ENCODE measurements around the gene UTRN. TPM values are rescaled to one million over a fixed set of nuclear protein-coding genes. Genes with fewer than 3 reads are reported as not detected.

Gene UTRN
- polyA plus RNA-seq, 1 donor (not counting 4 experiments of a cell fraction or from before 2014, with no cell fraction given): 23.7 TPM

DNA sequence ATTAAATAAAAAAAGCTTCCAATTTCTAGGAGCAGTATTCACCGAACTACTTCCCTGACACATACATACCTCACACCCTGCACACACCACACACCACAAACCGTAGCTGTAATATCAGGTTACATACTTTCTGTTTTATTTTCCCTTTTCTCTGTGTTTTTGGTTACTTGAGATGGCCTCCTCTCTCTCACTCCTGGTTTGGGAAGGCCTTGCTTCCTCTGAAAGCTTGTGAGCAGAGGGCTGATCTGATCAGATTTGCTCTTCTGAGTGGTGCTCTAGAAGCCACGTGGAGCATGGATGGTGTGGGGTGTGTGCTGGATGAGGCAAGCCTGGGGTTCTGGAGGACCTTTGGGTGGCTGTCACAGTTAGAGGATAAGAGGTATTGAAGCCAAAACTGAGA lies 20.9 kb downstream of the UTRN start:
- H3K9me3 ChIP-seq (ENCODE audit: control insufficient read depth, low read depth, low read length): no peaks in the 10 kb centered on the region
- H3K9ac ChIP-seq (ENCODE audit: control insufficient read depth, extremely low read depth, insufficient read depth, low read length): no peak overlapping the region
- H3K27me3 ChIP-seq (ENCODE audit: control insufficient read depth, extremely low read depth, insufficient read depth, low read length): no peaks in the 10 kb centered on the region
- H4K20me1 ChIP-seq (ENCODE audit: control insufficient read depth, extremely low read depth, insufficient read depth, low read length): no peaks in the 10 kb centered on the region
- H3K4me3 ChIP-seq (ENCODE audit: control insufficient read depth in 2 of 3, extremely low read depth in 1 of 3, insufficient read depth in 2 of 3, low read depth in 1 of 3, low read length in 3 of 3): no peak overlapping the region
- H3K27ac ChIP-seq (ENCODE audit: control insufficient read depth, insufficient read depth, low read length): no peak overlapping the region
- FAIRE-seq (no peak), DNase-seq (ENCODE audit: low read depth, low spot score) (no peak)
- dilution Hi-C loops (cut with MboI; ENCODE audit: extremely low pct_ligation_motif_present, low sequenced_read_pairs): no loop called here
- no peaks in the 10 kb centered on the region for H3K4me1 ChIP-seq (ENCODE audit: control insufficient read depth, extremely low read depth, insufficient read depth, low read length)
- no peak overlapping the region for H2AFZ ChIP-seq (ENCODE audit: control insufficient read depth, low read length)
- H3K9me1 ChIP-seq (ENCODE audit: control insufficient read depth, extremely low read depth, insufficient read depth, low read length): no peaks in the 10 kb centered on the region
- H3K79me2 ChIP-seq (ENCODE audit: control insufficient read depth, insufficient read depth, low read length): no peaks in the 10 kb centered on the region
- no peak for TF ChIP-seq EZH2 (IDR thresholded peaks at IDR 0.05; ENCODE audit: low read length)
- TF ChIP-seq CTCF (optimal IDR thresholded peaks at IDR 0.05 in 1 of 3, IDR thresholded peaks at IDR 0.05 in 1 of 3, conservative IDR thresholded peaks at IDR 0.05 in 1 of 3; ENCODE audit: extremely low read depth in 1 of 3, insufficient read depth in 2 of 3, low read length in 3 of 3): no peak
- no peak overlapping the region for H3K4me2 ChIP-seq (ENCODE audit: control insufficient read depth, extremely low read depth, insufficient read depth, low read depth, low read length)
- peaks cover 0 to 3% of the 10 kb centered on the region in 2 experiments for H3K36me3 ChIP-seq (ENCODE audit: control insufficient read depth in 2 of 2, extremely low read depth in 1 of 2, insufficient read depth in 2 of 2, low read length in 2 of 2)

DNA sequence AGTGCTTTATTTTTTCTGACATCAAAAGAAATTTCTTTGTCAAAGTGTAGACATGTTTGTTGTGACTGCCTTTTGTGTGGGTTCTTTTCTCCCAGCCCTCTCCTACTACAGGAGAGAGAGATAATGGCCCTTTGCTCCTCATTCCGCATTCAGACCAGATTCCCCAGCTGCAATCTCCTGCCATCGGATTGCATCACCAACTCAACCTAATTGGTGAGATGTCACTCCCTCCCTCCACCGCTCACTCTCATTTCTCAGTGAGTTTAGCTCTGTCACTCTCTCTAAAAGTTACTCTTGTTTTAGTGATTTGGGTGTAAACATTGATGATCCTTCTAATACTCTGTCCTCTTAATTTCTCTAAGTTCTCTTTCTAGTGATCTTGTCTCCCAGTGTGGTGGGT lies 22.7 kb downstream of the UTRN start:
- Histone ChIP-seq H3K36me3 (ENCODE audit: control insufficient read depth in 2 of 2, extremely low read depth in 1 of 2, insufficient read depth in 2 of 2, low read length in 2 of 2) (peaks cover 0 to 1% of the 10 kb centered on the region in 2 experiments), H3K9me3 (ENCODE audit: control insufficient read depth, low read depth, low read length) (no peaks in the 10 kb centered on the region), H3K4me2 (ENCODE audit: control insufficient read depth, extremely low read depth, insufficient read depth, low read depth, low read length) (no peak overlapping the region), H3K9ac (ENCODE audit: control insufficient read depth, extremely low read depth, insufficient read depth, low read length) (no peak overlapping the region), H3K79me2 (ENCODE audit: control insufficient read depth, insufficient read depth, low read length) (no peaks in the 10 kb centered on the region), H2AFZ (ENCODE audit: control insufficient read depth, low read length) (no peak overlapping the region), H3K9me1 (ENCODE audit: control insufficient read depth, extremely low read depth, insufficient read depth, low read length) (no peaks in the 10 kb centered on the region), H3K27me3 (ENCODE audit: control insufficient read depth, extremely low read depth, insufficient read depth, low read length) (no peaks in the 10 kb centered on the region), H3K4me3 (ENCODE audit: control insufficient read depth in 2 of 3, extremely low read depth in 1 of 3, insufficient read depth in 2 of 3, low read depth in 1 of 3, low read length in 3 of 3) (no peak overlapping the region), H3K4me1 (ENCODE audit: control insufficient read depth, extremely low read depth, insufficient read depth, low read length) (no peaks in the 10 kb centered on the region), H4K20me1 (ENCODE audit: control insufficient read depth, extremely low read depth, insufficient read depth, low read length) (no peaks in the 10 kb centered on the region), H3K27ac (ENCODE audit: control insufficient read depth, insufficient read depth, low read length) (no peak overlapping the region)
- DNase-seq (ENCODE audit: low read depth, low spot score) (no peak), FAIRE-seq (no peak)
- dilution Hi-C loops (cut with MboI; ENCODE audit: extremely low pct_ligation_motif_present, low sequenced_read_pairs): no loop called here
- no peak for TF ChIP-seq CTCF (optimal IDR thresholded peaks at IDR 0.05 in 1 of 3, IDR thresholded peaks at IDR 0.05 in 1 of 3, conservative IDR thresholded peaks at IDR 0.05 in 1 of 3; ENCODE audit: extremely low read depth in 1 of 3, insufficient read depth in 2 of 3, low read length in 3 of 3)
- TF ChIP-seq EZH2 (IDR thresholded peaks at IDR 0.05; ENCODE audit: low read length): no peak
